GM12891 (cell line): ENCODE measurements around the gene CCDC188.

Experiments used
- DNase-seq: peaks from one replicate; pipeline ENCODE4 v3.0.0; 2011; ENCODE audit warnings: low spot score; ENCODE audit not compliant: insufficient read length
- FAIRE-seq: peaks from 2 replicates; lab custom pipeline; 2011; peaks lifted over from hg19 to GRCh38; lab: Jason Lieb, UNC
- PAX5 ChIP-seq: IDR thresholded peaks from 2 replicates; pipeline ENCODE4 v1.6.1; 2011; ENCODE audit warnings: low read length, moderate library complexity, mild to moderate bottlenecking; ENCODE audit not compliant: insufficient read depth, severe bottlenecking
- POLR2A ChIP-seq: IDR thresholded peaks from 2 replicates; pipeline ENCODE4 v1.6.1; 2011; ENCODE audit warnings: low read depth, low read length, control low read depth
- POLR2AphosphoS5 ChIP-seq: IDR thresholded peaks from 2 replicates; pipeline ENCODE4 v1.6.1; 2011; ENCODE audit warnings: low read depth, low read length, control low read depth
- POU2F2 ChIP-seq: IDR thresholded peaks from 2 replicates; pipeline ENCODE4 v1.6.1; 2011; ENCODE audit warnings: low read depth, mild to moderate bottlenecking, control low read depth, low read length, moderate library complexity
- SPI1 ChIP-seq: IDR thresholded peaks from 2 replicates; pipeline ENCODE4 v1.6.1; 2011; ENCODE audit warnings: low read depth, low read length, control low read depth
- TAF1 ChIP-seq: IDR thresholded peaks from 2 replicates; pipeline ENCODE4 v1.6.1; 2011; ENCODE audit warnings: low read depth, low read length, control low read depth

CCDC188 gene

DNA sequence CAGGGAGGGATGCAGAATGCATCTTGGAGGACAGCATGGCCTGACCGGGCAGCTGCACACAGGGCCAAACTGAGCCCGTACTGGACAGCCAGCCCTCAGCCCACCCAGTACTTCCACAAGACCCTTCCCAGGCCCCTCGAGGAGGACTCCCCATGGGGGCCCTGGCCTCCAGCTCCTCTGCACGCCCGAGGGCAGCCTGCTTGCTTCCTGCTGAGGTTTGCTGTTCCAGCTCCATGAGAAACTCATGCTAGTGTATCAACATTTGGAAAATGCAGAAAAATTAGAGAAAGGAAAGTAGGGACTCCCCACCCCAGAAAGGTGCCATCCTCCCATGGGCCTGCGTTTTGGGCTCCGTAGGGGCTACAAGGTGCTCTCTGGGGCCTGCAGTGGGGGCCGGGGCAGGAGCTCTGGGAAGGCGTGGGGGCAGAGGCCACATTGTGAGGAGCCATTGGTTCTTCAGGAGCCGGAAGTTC is 21.3 kb upstream of the CCDC188 start:
- TF ChIP-seq POLR2A (no peak), POLR2AphosphoS5 (no peak), POU2F2 (no peak), TAF1 (no peak), PAX5 (no peak), SPI1 (no peak)
- no peak for FAIRE-seq
- DNase-seq: no peak

DNA sequence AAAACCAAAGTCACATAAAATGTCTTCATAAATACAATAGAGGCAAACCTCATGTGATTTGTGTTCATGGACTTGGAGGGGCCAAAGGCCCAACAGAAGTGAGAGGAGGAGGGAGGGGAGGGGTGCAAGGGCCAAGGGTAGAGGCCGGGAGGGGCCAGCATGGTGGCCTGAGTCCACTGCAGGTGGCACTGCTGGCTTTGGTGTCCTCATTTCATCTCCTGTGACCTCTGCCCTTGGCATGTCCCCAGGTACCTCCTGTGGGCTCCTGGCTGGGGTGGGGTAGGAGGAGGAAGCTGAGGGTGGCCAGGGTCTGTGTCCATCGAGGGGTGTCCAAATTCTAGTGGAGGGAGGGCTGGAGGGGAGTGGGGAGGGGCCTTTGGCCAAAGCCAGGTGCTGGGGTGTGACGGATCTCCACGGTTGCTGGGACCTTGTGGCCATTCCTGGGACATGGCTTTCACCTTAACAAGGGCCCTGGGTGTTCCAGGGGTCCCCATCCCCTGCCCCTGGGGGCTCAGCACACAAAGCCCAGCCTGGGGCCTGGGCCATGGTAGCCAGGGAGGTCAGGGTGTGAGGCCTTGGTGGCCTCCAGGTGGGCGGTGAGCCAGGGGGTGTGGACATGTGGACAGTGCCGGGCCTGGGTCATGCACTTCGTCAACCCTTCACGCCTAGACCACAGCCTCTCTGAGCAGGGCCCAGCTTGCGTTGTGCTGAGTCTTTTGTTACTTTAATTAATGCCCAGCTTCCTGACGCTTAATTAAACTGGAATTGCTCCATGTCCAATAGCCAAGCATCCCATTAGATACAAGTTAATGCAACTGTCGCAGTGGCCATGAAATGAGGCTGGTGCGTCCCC is 20.7 kb upstream of the CCDC188 start:
- DNase-seq (no peak), FAIRE-seq (no peak)
- TF ChIP-seq POU2F2 (no peak), TAF1 (no peak)

DNA sequence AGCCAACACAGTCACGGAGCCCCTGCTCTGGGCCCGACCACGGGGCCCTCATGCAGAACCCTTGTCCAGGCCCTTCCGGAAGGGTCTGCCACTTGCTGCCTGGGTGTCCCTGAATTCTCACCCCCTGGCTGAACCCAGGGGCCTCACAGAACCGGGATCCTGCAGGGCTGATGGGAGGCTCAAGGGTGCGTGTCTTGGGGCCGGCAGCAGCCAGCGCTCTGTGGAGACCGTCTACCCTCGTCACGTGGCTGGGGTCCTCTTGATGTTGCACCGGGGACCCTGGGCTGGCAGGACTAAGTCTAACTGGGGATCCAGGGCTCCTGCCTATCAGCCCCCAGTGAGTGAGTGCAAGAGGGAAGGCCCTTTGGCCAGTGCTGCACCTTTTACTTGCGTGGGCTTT is 19.3 kb upstream of the CCDC188 start:
- TF ChIP-seq POLR2A: no peak
- no peak for TF ChIP-seq POLR2AphosphoS5
- TF ChIP-seq SPI1: no peak
- no peak for TF ChIP-seq TAF1
- TF ChIP-seq POU2F2: no peak
- TF ChIP-seq PAX5: no peak
- FAIRE-seq (no peak), DNase-seq (no peak)

DNA sequence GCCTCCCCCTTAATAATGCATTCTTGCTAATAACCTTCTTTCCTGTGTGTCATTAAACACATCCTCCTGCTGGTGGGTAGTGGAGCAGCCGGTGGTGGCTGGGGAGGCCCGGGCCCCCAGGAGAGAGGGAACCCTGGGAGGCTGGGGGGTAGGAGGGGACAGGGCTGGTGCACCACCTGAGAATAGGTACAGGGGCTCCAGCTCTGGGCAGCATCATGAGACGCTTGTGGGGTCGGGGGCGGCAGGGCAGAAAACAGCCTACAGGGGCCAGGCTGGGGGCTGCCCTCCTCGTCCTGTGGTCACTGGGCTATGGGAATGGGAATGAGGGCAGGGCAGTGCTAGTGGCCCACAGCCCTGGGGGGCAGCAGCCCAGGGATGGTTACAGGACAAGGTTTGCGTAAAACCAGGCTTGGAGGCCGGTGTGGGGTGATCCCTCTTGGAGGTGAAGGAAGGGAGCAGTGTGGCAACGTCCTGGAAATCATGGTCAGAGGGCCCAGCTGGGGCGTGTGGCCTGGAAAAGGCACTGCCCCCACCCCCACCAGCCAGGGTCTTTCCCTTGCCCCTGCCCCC is 18.5 kb upstream of the CCDC188 start:
- TF ChIP-seq SPI1 (no peak), PAX5 (no peak), POLR2A (no peak), POU2F2 (no peak), POLR2AphosphoS5 (no peak), TAF1 (no peak)
- DNase-seq: no peak
- FAIRE-seq: no peak

DNA sequence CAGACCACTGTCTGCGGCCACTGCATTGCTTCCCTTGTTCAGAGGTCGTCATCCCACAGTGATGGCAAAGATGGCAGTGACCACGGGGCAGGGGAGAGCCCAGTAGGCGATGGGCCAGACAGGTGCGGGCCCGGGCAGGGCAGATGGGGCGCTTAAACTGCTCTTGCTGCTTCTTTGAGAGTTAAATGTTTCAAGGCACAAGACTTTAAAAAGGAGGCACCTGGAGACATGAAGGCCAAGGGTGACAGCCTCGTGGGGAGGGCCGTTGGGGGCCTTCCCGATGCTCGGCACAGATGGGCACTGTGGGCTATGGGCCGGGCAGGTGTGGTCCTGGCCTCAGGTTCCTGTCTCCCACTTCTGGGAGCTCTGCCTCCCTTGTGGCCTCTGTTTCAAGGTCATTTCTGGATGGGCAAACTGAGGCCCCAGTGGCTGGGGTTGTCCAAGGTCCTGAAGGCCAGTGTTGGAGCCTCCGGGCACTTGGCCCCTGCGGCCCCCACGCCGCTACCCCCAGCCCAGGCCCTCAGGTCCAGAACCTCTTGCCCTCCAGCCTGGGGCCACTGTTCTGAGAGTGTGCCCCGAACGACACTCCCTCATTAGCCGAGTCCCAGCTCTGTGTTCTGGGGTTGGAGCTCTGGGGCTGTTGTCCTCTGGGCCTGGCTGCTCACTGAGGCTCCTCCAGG is 16.9 kb upstream of the CCDC188 start:
- FAIRE-seq: no peak
- TF ChIP-seq POLR2AphosphoS5 (no peak), TAF1 (no peak), POLR2A (no peak), POU2F2 (no peak), SPI1 (no peak), PAX5 (no peak)

DNA sequence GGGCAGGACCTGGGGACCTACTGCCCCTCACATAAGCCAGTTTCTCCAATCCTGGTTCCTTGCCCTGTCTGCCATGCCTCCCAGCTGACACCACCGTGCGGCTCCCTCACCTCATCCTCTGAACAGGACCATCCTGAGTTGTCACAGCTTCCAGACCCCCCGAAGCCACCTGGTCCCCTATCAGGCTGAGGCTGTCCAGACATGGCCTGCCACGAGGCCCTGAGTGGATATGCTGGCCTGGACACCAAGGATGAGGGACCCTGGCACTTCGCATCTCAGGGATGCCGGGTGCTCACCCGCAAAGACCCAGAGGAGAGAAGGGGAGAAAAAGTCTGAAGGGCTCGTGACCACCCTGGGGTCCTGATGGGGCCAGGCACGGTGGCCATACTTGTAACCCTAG is 15.8 kb upstream of the CCDC188 start:
- no peak for FAIRE-seq
- no peak for DNase-seq
- TF ChIP-seq POLR2A: no peak
- TF ChIP-seq POU2F2: no peak
- no peak for TF ChIP-seq TAF1
- TF ChIP-seq SPI1: no peak
- TF ChIP-seq POLR2AphosphoS5: no peak
- TF ChIP-seq PAX5: no peak

More for the DNA sequence above, 16.9 kb upstream of the CCDC188 start:
- no peak for DNase-seq

DNA sequence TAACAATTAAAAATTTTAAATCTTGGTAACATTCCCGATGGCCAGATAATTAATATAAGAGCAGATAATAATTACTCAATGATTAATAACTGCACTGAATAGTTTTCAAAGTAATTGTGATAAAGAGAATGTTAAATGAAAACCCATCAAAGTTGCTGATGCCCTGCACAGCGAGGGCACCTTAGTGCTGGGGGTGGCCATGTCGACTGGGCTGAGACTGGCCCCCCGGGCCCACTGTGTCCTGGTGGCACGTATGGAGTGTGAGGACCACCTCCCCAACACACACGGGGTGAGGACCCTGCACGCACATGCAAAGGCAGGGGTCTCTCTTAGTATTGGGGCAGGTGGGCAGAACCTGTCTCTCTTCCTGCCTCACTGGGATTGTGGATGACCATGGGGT is 15.1 kb upstream of the CCDC188 start:
- TF ChIP-seq POU2F2 (no peak), TAF1 (no peak), POLR2A (no peak), POLR2AphosphoS5 (no peak), PAX5 (no peak), SPI1 (no peak)
- DNase-seq (no peak), FAIRE-seq (no peak)

DNA sequence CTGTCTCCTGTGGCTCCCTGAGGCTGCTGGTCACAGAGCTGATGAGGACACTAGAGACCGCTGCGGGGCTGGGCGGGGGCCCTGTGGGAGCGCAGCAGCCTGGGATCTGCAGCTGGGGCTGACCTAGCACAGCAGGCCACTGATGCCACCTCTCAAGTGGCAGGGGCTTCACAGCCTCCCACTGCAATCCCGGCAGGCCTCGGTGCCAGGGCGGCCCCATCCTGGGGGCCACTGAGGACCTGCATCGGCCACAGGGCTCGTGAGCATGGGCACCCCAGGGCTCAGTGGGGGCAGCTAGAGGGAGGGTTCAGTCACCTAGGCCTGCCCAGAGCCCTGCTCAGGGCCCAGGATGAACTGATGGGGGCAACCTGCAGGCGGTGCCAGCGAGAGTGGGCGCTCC is 14.6 kb upstream of the CCDC188 start:
- DNase-seq: no peak
- no peak for FAIRE-seq
- TF ChIP-seq POU2F2 (no peak), TAF1 (no peak), SPI1 (no peak), POLR2AphosphoS5 (no peak), POLR2A (no peak)

DNA sequence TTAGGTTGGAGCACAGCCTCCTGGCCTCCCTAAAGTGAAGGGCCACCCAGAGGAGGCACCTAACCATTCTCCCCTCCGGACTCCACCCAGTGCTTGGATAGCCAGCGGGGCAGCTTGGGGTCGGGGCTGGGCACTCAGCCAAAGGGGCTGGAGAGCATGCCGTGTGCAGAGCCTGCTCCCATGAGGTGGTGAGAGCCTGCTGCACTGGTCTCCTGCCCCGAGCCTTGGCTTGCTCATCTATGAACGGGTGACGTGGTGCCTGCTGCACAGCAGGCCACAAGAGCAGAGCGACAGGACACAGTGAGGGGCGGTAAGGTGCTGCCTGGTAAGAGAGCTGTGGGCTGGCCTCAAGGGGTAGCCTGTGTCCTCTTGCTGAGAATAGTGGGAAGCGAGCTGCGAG is 14.0 kb upstream of the CCDC188 start:
- DNase-seq (no peak), FAIRE-seq (no peak)
- no peak for TF ChIP-seq POLR2AphosphoS5
- no peak for TF ChIP-seq PAX5
- no peak for TF ChIP-seq SPI1
- TF ChIP-seq POLR2A: no peak
- TF ChIP-seq TAF1: no peak
